GM23338 (cell line): ENCODE data around the gene XYLT1.
"Not testable (repeated sequence)": the region's sequence is repeated elsewhere in the genome, so short reads cannot be mapped to it uniquely, and the experiment has no call there.

Experiments
- CREB1 ChIP-seq: fragments of 250-450 bp; sonication (Bioruptor Pico); IDR thresholded peaks from 2 replicates; pipeline ENCODE4 v1.5.0; 2020; ENCODE audit warnings: low read depth, mild to moderate bottlenecking, moderate library complexity
- CTCF ChIP-seq, 2 experiments: fragments of 200-600 bp in 1 of 2; sonication (generic) in 1 of 2; conservative IDR thresholded peaks; 2 replicates each; pipeline versions ENCODE4 v1.5.1 to v1.6.1; 2016 to 2017; ENCODE audit warnings: antibody characterized with exemption in 2 of 2, low read depth in 2 of 2, mild to moderate bottlenecking in 2 of 2, moderate library complexity in 1 of 2
- ETS1 ChIP-seq: IDR thresholded peaks from 2 replicates; pipeline ENCODE4 v1.6.1; 2016; ENCODE audit warnings: antibody characterized with exemption
- EZH2 ChIP-seq: fragments of 200-600 bp; sonication (generic); IDR thresholded peaks from one replicate; pipeline ENCODE4 v1.8.0; 2017; ENCODE audit warnings: antibody characterized with exemption, mild to moderate bottlenecking, low read depth; ENCODE audit not compliant: unreplicated experiment
- EZH2phosphoT487 ChIP-seq: fragments of 200-600 bp; sonication (generic); IDR thresholded peaks from one replicate; pipeline ENCODE4 v1.8.1; 2018; ENCODE audit warnings: antibody characterized with exemption; ENCODE audit not compliant: unreplicated experiment
- JUNB ChIP-seq: IDR thresholded peaks from one replicate; pipeline ENCODE4 v1.6.1; 2016; ENCODE audit warnings: antibody characterized with exemption; ENCODE audit not compliant: unreplicated experiment
- NANOG ChIP-seq: IDR thresholded peaks from 2 replicates; pipeline ENCODE4 v1.6.1; 2016; ENCODE audit warnings: antibody characterized with exemption, borderline replicate concordance
- POLR2AphosphoS5 ChIP-seq: IDR thresholded peaks from 2 replicates; pipeline ENCODE4 v1.6.1; 2016; ENCODE audit warnings: antibody characterized with exemption, low read depth
- REST ChIP-seq: IDR thresholded peaks from one replicate; pipeline ENCODE4 v1.6.1; 2018; ENCODE audit warnings: antibody characterized with exemption; ENCODE audit not compliant: unreplicated experiment
- ZNF114 ChIP-seq: fragments of 250-450 bp; sonication (Bioruptor Pico); IDR thresholded peaks from 2 replicates; pipeline ENCODE4 v1.5.0; 2020; ENCODE audit warnings: mild to moderate bottlenecking, moderate library complexity
- ZNF331 ChIP-seq: fragments of 250-450 bp; sonication (Bioruptor Pico); IDR thresholded peaks from 2 replicates; pipeline ENCODE4 v1.5.0; 2020; ENCODE audit warnings: low read depth, mild to moderate bottlenecking, moderate library complexity

GRCh38 chr16:17477260-17477545 lies 6.4 kb upstream of the XYLT1 start:
- not testable (repeated sequence) for TF ChIP-seq CTCF (conservative IDR thresholded peaks at IDR 0.05; ENCODE audit: low read depth in 2 of 2); POLR2AphosphoS5; EZH2; JUNB; EZH2phosphoT487; CREB1 (CRISPR knock-in tag); REST; NANOG; ETS1; ZNF331 (CRISPR knock-in tag); ZNF114 (CRISPR knock-in tag)
